Posterior vena cava (tissue), 2 donors: ENCODE measurements around the gene MT3. TPM values are rescaled to one million over a fixed set of nuclear protein-coding genes. Genes with fewer than 3 reads are reported as not detected.

Experiments used
- DNase-seq: peaks from one replicate; pipeline ENCODE4 v3.0.0-alpha.2; 2020; ENCODE audit warnings: low spot score
- intact Hi-C, 2 donors: fragments of 100-400 bp; cut with DNase I; formaldehyde crosslinking; loops; one replicate each; pipeline versions ENCODE4 v1.14.1 to v1.14.2; 2022 to 2023
- total RNA-seq, 2 donors: library from RNA; stranded (reverse); fragmentation: NEBNext Ultra II Directional; extraction: Animal tissue kit (Norgen Biotek cat#: 25700); gene quantifications; one replicate each; pipeline ENCODE4 v1.2.1, GENCODE V29; 2021
- donor health status: DM: yes; HTN: yes; CAD: no.
- donor health status: DM: yes; HTN: yes; CAD: no.

MT3 gene
- total RNA-seq, 2 donors from 2014 or later = not detected

- intact Hi-C loops = no loop called here
These were observed 50.7 kb downstream of the MT3 start for GRCh38 chr16:56640076-56640475.

More at GRCh38 chr16:56640076-56640475, 50.7 kb downstream of the MT3 start:
- DNase-seq = no peak

Other genes starting within 250 kb of the MT3 start
- gene AMFR, start 164.0 kb upstream of the MT3 start, total RNA-seq = 100 to 1,000 TPM; 102 to 116 TPM
- gene NUDT21, start 138.2 kb upstream of the MT3 start, total RNA-seq = 10 to 100 TPM; 75.5 to 76.3 TPM
- 10 to 100 TPM; 33.8 to 35.2 TPM for gene OGFOD1, start 138.0 kb upstream of the MT3 start, total RNA-seq
- 10 to 100 TPM; 30.5 to 36.5 TPM for gene BBS2, start 69.5 kb upstream of the MT3 start, total RNA-seq
- gene MT4, start 24.5 kb upstream of the MT3 start, total RNA-seq = not detected
- 1,000 to 10,000 TPM in 1 of 2 donors, 100 to 1,000 TPM in 1; 643 to 1,788 TPM for gene MT2A, start 19.1 kb downstream of the MT3 start, total RNA-seq
- gene MT1E, start 36.3 kb downstream of the MT3 start, total RNA-seq = 100 to 1,000 TPM; 240 to 379 TPM
- gene MT1M, start 43.1 kb downstream of the MT3 start, total RNA-seq = 100 to 1,000 TPM in 1 of 2 donors, 10 to 100 TPM in 1; 82.2 to 146 TPM
- gene MT1A, start 49.1 kb downstream of the MT3 start, total RNA-seq = 100 to 1,000 TPM in 1 of 2 donors, 10 to 100 TPM in 1; 52.7 to 104 TPM
- not detected for gene MT1B, start 62.4 kb downstream of the MT3 start, total RNA-seq
- 10 to 100 TPM in 1 of 2 donors, 1 to 10 TPM in 1; 9.1 to 10.6 TPM for gene MT1F, start 68.4 kb downstream of the MT3 start, total RNA-seq
- gene MT1G, start 78.5 kb downstream of the MT3 start, total RNA-seq = 10 to 100 TPM; 14.0 to 26.7 TPM
- 1 to 10 TPM in 1 of 2 donors, not detected in 1; 2.0 TPM for gene MT1H, start 80.3 kb downstream of the MT3 start, total RNA-seq
- gene MT1X, start 92.9 kb downstream of the MT3 start, total RNA-seq = 100 to 1,000 TPM; 459 to 753 TPM
- gene NUP93, start 140.6 kb downstream of the MT3 start, total RNA-seq = 10 to 100 TPM; 42.8 to 54.7 TPM